Endodermal cell (in vitro differentiated cells): ENCODE data around the gene LILRA1. TPM values are rescaled to one million over a fixed set of nuclear protein-coding genes. Genes with fewer than 3 reads are reported as not detected.
"Not testable (repeated sequence)": the region's sequence is repeated elsewhere in the genome, so short reads cannot be mapped to it uniquely, and the experiment has no call there.

Experiments
- DNase-seq: peaks from one replicate; pipeline ENCODE4 v3.0.0-alpha.2; 2017
- H3K27ac ChIP-seq: 2 replicates; pipeline ENCODE4 v1.5.1; 2013; ENCODE audit warnings: mild to moderate bottlenecking, low read depth, low read length, moderate library complexity
- H3K27me3 ChIP-seq: 2 replicates; pipeline ENCODE4 v1.6.1; 2013; ENCODE audit warnings: mild to moderate bottlenecking, low read length, moderate library complexity; ENCODE audit not compliant: insufficient read depth, control insufficient read depth, poor library complexity, severe bottlenecking
- H3K36me3 ChIP-seq: 2 replicates; pipeline ENCODE4 v1.7.0; 2013; ENCODE audit warnings: mild to moderate bottlenecking, low read length, moderate library complexity; ENCODE audit not compliant: control insufficient read depth, insufficient read depth
- H3K4me1 ChIP-seq: one replicate; pipeline ENCODE4 v1.7.0; 2013; ENCODE audit warnings: low read length; ENCODE audit not compliant: control insufficient read depth, insufficient read depth
- H3K4me3 ChIP-seq: 2 replicates; pipeline ENCODE4 v1.5.1; 2013; ENCODE audit warnings: mild to moderate bottlenecking, low read length, moderate library complexity
- H3K9ac ChIP-seq: 2 replicates; pipeline ENCODE4 v1.6.1; 2013; ENCODE audit warnings: mild to moderate bottlenecking, low read length, moderate library complexity; ENCODE audit not compliant: poor library complexity, severe bottlenecking; ENCODE audit errors: extremely low read depth
- H3K9me3 ChIP-seq: 2 replicates; pipeline ENCODE4 v1.6.1; 2013; ENCODE audit warnings: mild to moderate bottlenecking, low read length, moderate library complexity; ENCODE audit not compliant: control insufficient read depth
- H3K27ac Mint-ChIP-seq: 2 replicates; pipeline ENCODE4 v1.8.0; 2020; ENCODE audit warnings: mixed read lengths
- H3K27me3 Mint-ChIP-seq: 2 replicates; pipeline ENCODE4 v1.8.0; 2021; ENCODE audit warnings: mild to moderate bottlenecking, mixed read lengths; ENCODE audit not compliant: insufficient read depth
- H3K36me3 Mint-ChIP-seq: 2 replicates; pipeline ENCODE4 v1.8.0; 2020; ENCODE audit warnings: low read depth, mixed read lengths
- H3K4me1 Mint-ChIP-seq: 2 replicates; pipeline ENCODE4 v1.8.0; 2020; ENCODE audit warnings: mixed read lengths
- H3K4me3 Mint-ChIP-seq: 2 replicates; pipeline ENCODE4 v1.8.0; 2020; ENCODE audit warnings: mild to moderate bottlenecking, moderate library complexity, mixed read lengths
- H3K9me3 Mint-ChIP-seq: 2 replicates; pipeline ENCODE4 v1.8.0; 2020; ENCODE audit warnings: mild to moderate bottlenecking, mixed read lengths
- WGBS, 2 experiments: methylation state at CpG; one replicate each; pipeline versions ENCODE4 v1.1.5 to v1.1.7; 2013; ENCODE audit warnings: missing lambda C conversion rate in 2 of 2, mixed read lengths in 1 of 2; ENCODE audit not compliant: insufficient coverage in 1 of 2, insufficient read length in 1 of 2; 5-methylcytosine and 5-hydroxymethylcytosine counted together
- long read RNA-seq, 4 experiments: library from polyadenylated mRNA in 2 of 4; library from RNA in 1 of 4; library from capped mRNA in 1 of 4; stranded (forward) in 3 of 4; unstranded in 1 of 4; transcript quantifications; one replicate each; pipeline ENCODE4 v2.0.0, GENCODE V29; 2020 to 2021; ENCODE audit warnings: inconsistent platforms in 1 of 4
- polyA plus RNA-seq, 2 experiments: library from polyadenylated mRNA; stranded (reverse); fragments of 50-300 nt; gene quantifications; one replicate each; pipeline ENCODE4 v1.2.3, GENCODE V29; 2013
- total RNA-seq, 2 donors: library from RNA; stranded (reverse); fragmentation: NEBNext Ultra II Directional in 1 of 2; extraction: Animal tissue kit (Norgen Biotek cat#: 25700) in 1 of 2; gene quantifications; 2 replicates in 1 of 2; 3 replicates in 1 of 2; pipeline ENCODE4 v1.2.1, GENCODE V29; 2021
- TF ChIP-seq, protein P1 (sequence below): fragments of 200-600 bp; sonication (generic); conservative IDR thresholded peaks from 2 replicates; pipeline ENCODE4 v1.5.0; 2021; ENCODE audit warnings: antibody characterized with exemption, mild to moderate bottlenecking

LILRA1 gene
- not detected for total RNA-seq
- polyA plus RNA-seq (2013, experiment 1 of 2): not detected
- not detected for polyA plus RNA-seq (2013, experiment 2 of 2)
- long read RNA-seq, experiment 1: 0 reads
- long read RNA-seq, experiment 2: 0 reads
- long read RNA-seq, experiment 3: 0 reads
- long read RNA-seq, experiment 4: 0 reads

- H3K9me3 Mint-ChIP-seq: peaks cover 95% of the 10 kb centered on the region
- not testable (repeated sequence) for DNase-seq, H3K4me1 Mint-ChIP-seq, H3K4me1 ChIP-seq, H3K4me3 ChIP-seq, H3K27ac Mint-ChIP-seq, H3K27me3 Mint-ChIP-seq, H3K36me3 ChIP-seq, H3K27me3 ChIP-seq, H3K4me3 Mint-ChIP-seq, H3K9ac ChIP-seq, H3K27ac ChIP-seq, H3K36me3 Mint-ChIP-seq
- WGBS, 2 experiments: 48 to 57% methylated on average over 3 to 6 of the region's 6 CpGs
- peaks cover 41% of the 10 kb centered on the region for H3K9me3 ChIP-seq
These were observed at the start of gene LILRA1 for GRCh38 chr19:54593445-54593844. Gene LILRA1, plus strand, starts transcription at chr19:54593632. Its CDS starts 613 bp downstream, at chr19:54594245.

GRCh38 chr19:54548806-54549205 is 44.6 kb upstream of the LILRA1 start:
- H3K4me3 ChIP-seq: no peak overlapping the region
- no peaks in the 10 kb centered on the region for H3K27me3 ChIP-seq
- peaks cover 89% of the 10 kb centered on the region for H3K9me3 Mint-ChIP-seq
- H3K9ac ChIP-seq: no peak overlapping the region
- H3K27ac ChIP-seq: no peak overlapping the region
- no peak for DNase-seq
- no peak overlapping the region for H3K4me3 Mint-ChIP-seq
- no peaks in the 10 kb centered on the region for H3K4me1 ChIP-seq
- TF ChIP-seq, protein P1, sequence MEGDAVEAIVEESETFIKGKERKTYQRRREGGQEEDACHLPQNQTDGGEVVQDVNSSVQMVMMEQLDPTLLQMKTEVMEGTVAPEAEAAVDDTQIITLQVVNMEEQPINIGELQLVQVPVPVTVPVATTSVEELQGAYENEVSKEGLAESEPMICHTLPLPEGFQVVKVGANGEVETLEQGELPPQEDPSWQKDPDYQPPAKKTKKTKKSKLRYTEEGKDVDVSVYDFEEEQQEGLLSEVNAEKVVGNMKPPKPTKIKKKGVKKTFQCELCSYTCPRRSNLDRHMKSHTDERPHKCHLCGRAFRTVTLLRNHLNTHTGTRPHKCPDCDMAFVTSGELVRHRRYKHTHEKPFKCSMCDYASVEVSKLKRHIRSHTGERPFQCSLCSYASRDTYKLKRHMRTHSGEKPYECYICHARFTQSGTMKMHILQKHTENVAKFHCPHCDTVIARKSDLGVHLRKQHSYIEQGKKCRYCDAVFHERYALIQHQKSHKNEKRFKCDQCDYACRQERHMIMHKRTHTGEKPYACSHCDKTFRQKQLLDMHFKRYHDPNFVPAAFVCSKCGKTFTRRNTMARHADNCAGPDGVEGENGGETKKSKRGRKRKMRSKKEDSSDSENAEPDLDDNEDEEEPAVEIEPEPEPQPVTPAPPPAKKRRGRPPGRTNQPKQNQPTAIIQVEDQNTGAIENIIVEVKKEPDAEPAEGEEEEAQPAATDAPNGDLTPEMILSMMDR: no peak
- WGBS, 2 experiments: 81 to 84% methylated on average over 16 of the region's 16 CpGs
- no peaks in the 10 kb centered on the region for H3K36me3 ChIP-seq
- H3K27me3 Mint-ChIP-seq: no peaks in the 10 kb centered on the region
- peaks cover 46% of the 10 kb centered on the region for H3K9me3 ChIP-seq
- H3K4me1 Mint-ChIP-seq: no peaks in the 10 kb centered on the region
- no peak overlapping the region for H3K27ac Mint-ChIP-seq
- H3K36me3 Mint-ChIP-seq: peaks cover 2% of the 10 kb centered on the region

GRCh38 chr19:54549224-54549623 is 44.2 kb upstream of the LILRA1 start:
- no peaks in the 10 kb centered on the region for H3K27me3 ChIP-seq
- no peaks in the 10 kb centered on the region for H3K4me1 ChIP-seq
- Mint-ChIP-seq H3K27ac (no peak overlapping the region), H3K4me1 (no peaks in the 10 kb centered on the region), H3K27me3 (no peaks in the 10 kb centered on the region), H3K36me3 (peaks cover 2% of the 10 kb centered on the region), H3K4me3 (no peak overlapping the region), H3K9me3 (peaks cover 89% of the 10 kb centered on the region)
- no peak overlapping the region for H3K27ac ChIP-seq
- TF ChIP-seq, protein P1: no peak
- H3K9ac ChIP-seq: no peak overlapping the region
- 76 to 81% methylated on average over 11 to 14 of the region's 14 CpGs for WGBS, 2 experiments
- H3K4me3 ChIP-seq: no peak overlapping the region
- H3K9me3 ChIP-seq: peaks cover 47% of the 10 kb centered on the region
- H3K36me3 ChIP-seq: no peaks in the 10 kb centered on the region
- DNase-seq: no peak

DNA sequence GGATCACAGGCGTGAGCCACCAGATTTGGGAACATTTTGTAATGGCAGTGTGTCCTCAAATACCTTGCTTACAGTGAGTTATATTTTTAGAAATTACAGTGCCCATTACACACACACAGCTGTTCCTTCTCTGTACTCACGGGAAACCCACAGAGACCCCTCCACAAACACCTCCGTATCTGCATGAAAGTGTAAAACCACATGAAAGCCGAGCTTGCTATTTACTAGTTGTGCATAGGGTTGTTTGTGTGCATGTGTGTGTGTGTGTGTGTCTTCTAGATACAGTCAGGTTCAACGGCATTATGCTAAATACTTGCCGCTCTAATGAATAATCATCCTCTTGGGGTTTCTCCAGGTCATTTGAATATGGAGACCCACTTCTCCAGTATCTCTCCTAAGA is 42.1 kb upstream of the LILRA1 start:
- H3K4me3 Mint-ChIP-seq: no peak overlapping the region
- Histone ChIP-seq H3K4me1 (no peaks in the 10 kb centered on the region), H3K36me3 (no peaks in the 10 kb centered on the region), H3K9ac (no peak overlapping the region), H3K4me3 (no peak overlapping the region), H3K27ac (no peak overlapping the region), H3K27me3 (no peaks in the 10 kb centered on the region), H3K9me3 (peaks cover 53% of the 10 kb centered on the region)
- H3K27ac Mint-ChIP-seq: no peak overlapping the region
- 79 to 100% methylated on average over 1 to 6 of the region's 6 CpGs for WGBS, 2 experiments
- peaks cover 2% of the 10 kb centered on the region for H3K36me3 Mint-ChIP-seq
- DNase-seq: no peak
- no peaks in the 10 kb centered on the region for H3K4me1 Mint-ChIP-seq
- H3K27me3 Mint-ChIP-seq: no peaks in the 10 kb centered on the region
- peaks cover 95% of the 10 kb centered on the region for H3K9me3 Mint-ChIP-seq
- TF ChIP-seq, protein P1: no peak
